ENCODE data around the gene THOC7. TPM values are rescaled to one million over a fixed set of nuclear protein-coding genes. Genes with fewer than 3 reads are reported as not detected.

Gene THOC7
- total RNA-seq, 4 donors from 2014 or later, result 19.4 to 64.4 (median 36.5) TPM

DNA sequence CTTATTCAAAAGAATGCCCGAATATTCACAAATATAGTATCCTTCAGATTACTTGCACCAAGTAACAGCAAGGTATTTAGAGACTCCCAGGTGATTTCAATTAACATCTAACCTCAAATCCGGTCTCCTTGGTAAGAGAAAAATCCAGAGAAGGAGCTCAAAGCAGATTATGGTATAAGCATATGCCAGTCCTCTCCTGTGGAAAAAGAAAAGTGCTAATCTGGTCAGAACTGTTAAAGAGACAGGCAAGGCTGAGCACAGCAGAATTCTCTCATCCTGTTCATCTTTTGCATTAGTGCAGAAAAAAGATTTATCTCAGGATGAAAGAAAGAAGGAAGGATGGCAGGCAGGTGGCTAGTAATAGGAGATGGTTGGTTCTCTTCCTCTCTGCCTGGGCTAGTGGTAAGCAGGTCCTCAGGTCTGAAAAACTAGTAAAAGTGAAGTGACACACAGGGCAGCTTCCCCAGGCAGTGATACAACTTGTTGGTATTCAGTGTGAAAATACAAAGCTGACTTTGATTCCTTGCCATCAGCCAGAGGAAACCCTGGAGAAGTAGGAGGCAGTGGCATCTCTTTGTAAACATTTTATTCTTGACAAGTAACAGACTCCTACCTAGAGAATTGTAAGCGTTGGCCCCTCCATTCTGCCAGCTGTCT, 14.3 kb upstream of the THOC7 start:
- Histone ChIP-seq H3K9me3 (no peaks in the 10 kb centered on the region), H3K36me3 (no peaks in the 10 kb centered on the region)

DNA sequence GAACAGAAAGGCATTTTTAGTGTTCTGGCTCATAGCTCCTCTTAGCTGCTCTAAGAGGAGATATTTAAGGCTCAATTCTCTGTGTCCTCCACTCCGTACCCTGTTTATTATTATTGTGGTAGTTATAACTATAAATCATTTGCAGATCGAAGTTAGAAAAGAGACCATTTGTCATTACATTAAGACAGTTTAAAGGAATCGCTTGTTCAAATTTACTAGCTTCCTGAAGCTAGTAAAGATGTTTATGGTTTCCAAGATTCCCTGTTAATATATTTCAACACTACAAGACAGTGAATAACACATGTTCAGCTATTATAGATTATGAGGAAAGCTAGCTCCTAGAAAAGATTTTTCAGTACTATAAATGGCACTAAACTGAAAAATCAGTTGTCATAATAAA, 12.7 kb upstream of the THOC7 start:
- Histone ChIP-seq H3K27me3 (no peaks in the 10 kb centered on the region), H3K4me3 (no peak overlapping the region), H3K4me1 (peaks cover 0 to 11% (median 0%) of the 10 kb centered on the region in 4 donors), H3K36me3 (no peaks in the 10 kb centered on the region), H3K27ac (no peak overlapping the region), H3K9me3 (no peaks in the 10 kb centered on the region)
- no peak for DNase-seq
- TF ChIP-seq POLR2A (IDR thresholded peaks at IDR 0.05), result no peak
- TF ChIP-seq, protein P1, sequence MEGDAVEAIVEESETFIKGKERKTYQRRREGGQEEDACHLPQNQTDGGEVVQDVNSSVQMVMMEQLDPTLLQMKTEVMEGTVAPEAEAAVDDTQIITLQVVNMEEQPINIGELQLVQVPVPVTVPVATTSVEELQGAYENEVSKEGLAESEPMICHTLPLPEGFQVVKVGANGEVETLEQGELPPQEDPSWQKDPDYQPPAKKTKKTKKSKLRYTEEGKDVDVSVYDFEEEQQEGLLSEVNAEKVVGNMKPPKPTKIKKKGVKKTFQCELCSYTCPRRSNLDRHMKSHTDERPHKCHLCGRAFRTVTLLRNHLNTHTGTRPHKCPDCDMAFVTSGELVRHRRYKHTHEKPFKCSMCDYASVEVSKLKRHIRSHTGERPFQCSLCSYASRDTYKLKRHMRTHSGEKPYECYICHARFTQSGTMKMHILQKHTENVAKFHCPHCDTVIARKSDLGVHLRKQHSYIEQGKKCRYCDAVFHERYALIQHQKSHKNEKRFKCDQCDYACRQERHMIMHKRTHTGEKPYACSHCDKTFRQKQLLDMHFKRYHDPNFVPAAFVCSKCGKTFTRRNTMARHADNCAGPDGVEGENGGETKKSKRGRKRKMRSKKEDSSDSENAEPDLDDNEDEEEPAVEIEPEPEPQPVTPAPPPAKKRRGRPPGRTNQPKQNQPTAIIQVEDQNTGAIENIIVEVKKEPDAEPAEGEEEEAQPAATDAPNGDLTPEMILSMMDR (IDR thresholded peaks at IDR 0.05), result no peak

More for the DNA sequence above, 14.3 kb upstream of the THOC7 start:
- peaks cover 0 to 11% (median 0%) of the 10 kb centered on the region in 4 donors for H3K4me1 ChIP-seq
- H3K27me3 ChIP-seq, result no peaks in the 10 kb centered on the region
- no peak overlapping the region for H3K27ac ChIP-seq
- no peak overlapping the region for H3K4me3 ChIP-seq
- no peak for DNase-seq
- TF ChIP-seq POLR2A (IDR thresholded peaks at IDR 0.05), result no peak
- TF ChIP-seq, protein P1 (IDR thresholded peaks at IDR 0.05), result no peak

DNA sequence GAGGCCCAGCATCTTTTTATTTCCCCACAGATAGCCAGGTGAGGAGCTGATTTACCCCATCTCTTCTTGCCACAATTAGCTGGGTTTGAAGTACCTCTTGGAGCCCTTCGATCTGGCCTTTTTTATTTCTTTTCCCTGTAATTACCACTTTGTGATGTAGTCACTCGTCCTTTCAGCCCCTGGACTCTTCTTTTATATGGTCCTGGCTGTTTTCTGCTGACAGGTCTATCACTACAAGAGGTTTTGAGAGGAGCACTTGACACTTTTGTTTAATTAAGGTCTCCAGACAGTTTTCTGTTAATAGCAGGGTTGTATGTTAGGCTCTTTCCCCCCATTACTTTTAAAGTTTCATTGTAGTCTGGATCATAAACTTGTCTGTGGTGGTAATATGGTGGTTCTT, 11.9 kb upstream of the THOC7 start:
- peaks cover 0 to 11% (median 0%) of the 10 kb centered on the region in 4 donors for H3K4me1 ChIP-seq
- TF ChIP-seq, protein P1 (IDR thresholded peaks at IDR 0.05), result no peak
- TF ChIP-seq POLR2A (IDR thresholded peaks at IDR 0.05), result no peak
- no peak for DNase-seq
- H3K27me3 ChIP-seq, result no peaks in the 10 kb centered on the region
- H3K9me3 ChIP-seq, result no peaks in the 10 kb centered on the region
- no peak overlapping the region for H3K27ac ChIP-seq
- no peaks in the 10 kb centered on the region for H3K36me3 ChIP-seq
- H3K4me3 ChIP-seq, result no peak overlapping the region

- TF ChIP-seq, protein P1 (IDR thresholded peaks at IDR 0.05), result no peak
- TF ChIP-seq POLR2A (IDR thresholded peaks at IDR 0.05), result no peak
- H3K27me3 ChIP-seq, result no peaks in the 10 kb centered on the region
- H3K9me3 ChIP-seq, result no peaks in the 10 kb centered on the region
- H3K4me1 ChIP-seq, result peaks cover 0 to 11% (median 0%) of the 10 kb centered on the region in 4 donors
- no peak overlapping the region for H3K4me3 ChIP-seq
- no peaks in the 10 kb centered on the region for H3K36me3 ChIP-seq
- no peak overlapping the region for H3K27ac ChIP-seq
- DNase-seq, result no peak
These were observed 11.2 kb upstream of the THOC7 start for GRCh38 chr3:63874769-63875168.

DNA sequence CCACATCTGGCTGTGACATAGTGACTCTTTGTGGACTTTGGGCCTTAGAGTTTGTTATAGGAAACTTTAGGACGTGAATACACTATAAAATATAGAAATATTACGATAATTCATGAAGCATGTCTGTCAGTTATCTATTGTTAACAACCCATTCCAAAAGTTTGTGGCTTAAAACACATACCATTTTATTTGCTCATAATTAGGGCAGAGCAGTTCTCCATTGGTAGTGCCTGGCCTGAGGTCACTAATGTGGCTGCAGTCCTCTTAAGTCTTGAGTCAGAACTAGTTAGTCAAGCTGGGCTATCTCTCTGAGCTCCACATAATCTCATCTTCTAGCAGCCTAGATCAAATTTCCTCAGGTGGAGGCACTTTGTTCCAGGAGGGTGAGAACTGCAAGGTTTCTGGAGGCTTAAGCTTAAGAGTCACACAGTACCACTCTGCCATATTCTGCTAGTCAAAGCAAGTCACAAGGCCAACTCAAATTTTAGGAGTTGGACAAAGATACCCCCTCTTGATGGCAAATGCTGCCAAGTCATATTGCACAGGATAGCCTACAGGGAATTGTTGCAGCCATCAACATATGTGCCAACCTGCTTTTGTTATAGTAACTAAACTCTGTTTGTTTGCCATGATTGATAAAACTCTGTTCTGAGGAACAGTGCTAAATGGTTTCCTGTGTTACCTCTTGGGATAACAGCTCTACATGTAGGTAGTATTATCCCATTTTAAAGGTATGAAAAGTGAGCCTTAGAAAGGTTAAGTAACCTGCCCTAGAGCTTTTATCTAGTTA, 8.7 kb upstream of the THOC7 start:
- no peaks in the 10 kb centered on the region for H3K9me3 ChIP-seq
- no peak for TF ChIP-seq POLR2A (IDR thresholded peaks at IDR 0.05)
- TF ChIP-seq, protein P1 (IDR thresholded peaks at IDR 0.05), result no peak
- no peaks in the 10 kb centered on the region for H3K36me3 ChIP-seq
- DNase-seq, result no peak
- peaks cover 0 to 2% (median 0%) of the 10 kb centered on the region in 4 donors for H3K4me1 ChIP-seq
- no peak overlapping the region for H3K27ac ChIP-seq
- no peaks in the 10 kb centered on the region for H3K27me3 ChIP-seq
- no peak overlapping the region for H3K4me3 ChIP-seq

All from Peyer's patch (tissue), 4 donors.